ENCODE data around the gene PERCC1. TPM values are rescaled to one million over a fixed set of nuclear protein-coding genes. Genes with fewer than 3 reads are reported as not detected.

The PERCC1 gene
- total RNA-seq, 1 donor from 2014 or later, result not detected

GRCh38 chr16:1457489-1458245, 26.8 kb downstream of the PERCC1 start:
- Mint-ChIP-seq H3K9me3 (ENCODE audit: unreplicated experiment) (no peaks in the 10 kb centered on the region), H3K4me3 (ENCODE audit: unreplicated experiment) (no peak overlapping the region), H3K27me3 (ENCODE audit: low read depth, unreplicated experiment) (no peaks in the 10 kb centered on the region), H3K27ac (ENCODE audit: unreplicated experiment) (peak overlapping the region; percentile 58), H3K36me3 (ENCODE audit: low read depth, unreplicated experiment) (peaks cover 8% of the 10 kb centered on the region), H3K4me1 (ENCODE audit: low read depth, unreplicated experiment) (no peaks in the 10 kb centered on the region)
- no peak overlapping the region for H3K27ac ChIP-seq (ENCODE audit: low read depth, low read length)
- no peak for FAIRE-seq
- DNase-seq (ENCODE audit: low read depth), result no peak
- no peak overlapping the region for H2AFZ ChIP-seq (ENCODE audit: low read depth, low read length)
- H3K4me2 ChIP-seq (ENCODE audit: low read length), result no peak overlapping the region
- no peak overlapping the region for H3K9ac ChIP-seq (ENCODE audit: low read length)
- TF ChIP-seq EZH2 (IDR thresholded peaks at IDR 0.05; ENCODE audit: insufficient read depth, low read length), result no peak
- TF ChIP-seq, protein P1, sequence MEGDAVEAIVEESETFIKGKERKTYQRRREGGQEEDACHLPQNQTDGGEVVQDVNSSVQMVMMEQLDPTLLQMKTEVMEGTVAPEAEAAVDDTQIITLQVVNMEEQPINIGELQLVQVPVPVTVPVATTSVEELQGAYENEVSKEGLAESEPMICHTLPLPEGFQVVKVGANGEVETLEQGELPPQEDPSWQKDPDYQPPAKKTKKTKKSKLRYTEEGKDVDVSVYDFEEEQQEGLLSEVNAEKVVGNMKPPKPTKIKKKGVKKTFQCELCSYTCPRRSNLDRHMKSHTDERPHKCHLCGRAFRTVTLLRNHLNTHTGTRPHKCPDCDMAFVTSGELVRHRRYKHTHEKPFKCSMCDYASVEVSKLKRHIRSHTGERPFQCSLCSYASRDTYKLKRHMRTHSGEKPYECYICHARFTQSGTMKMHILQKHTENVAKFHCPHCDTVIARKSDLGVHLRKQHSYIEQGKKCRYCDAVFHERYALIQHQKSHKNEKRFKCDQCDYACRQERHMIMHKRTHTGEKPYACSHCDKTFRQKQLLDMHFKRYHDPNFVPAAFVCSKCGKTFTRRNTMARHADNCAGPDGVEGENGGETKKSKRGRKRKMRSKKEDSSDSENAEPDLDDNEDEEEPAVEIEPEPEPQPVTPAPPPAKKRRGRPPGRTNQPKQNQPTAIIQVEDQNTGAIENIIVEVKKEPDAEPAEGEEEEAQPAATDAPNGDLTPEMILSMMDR (IDR thresholded peaks at IDR 0.05; ENCODE audit: insufficient read depth, low read depth, low read length), result no peak
- no peaks in the 10 kb centered on the region for H3K36me3 ChIP-seq (ENCODE audit: insufficient read depth, low read length)
- peaks cover 8% of the 10 kb centered on the region for H4K20me1 ChIP-seq (ENCODE audit: insufficient read depth, low read length)
- H3K4me3 ChIP-seq (ENCODE audit: insufficient read depth, low read depth, low read length), result no peak overlapping the region
- H3K79me2 ChIP-seq (ENCODE audit: insufficient read depth, low read length), result no peaks in the 10 kb centered on the region
- H3K4me1 ChIP-seq (ENCODE audit: insufficient read depth, low read length), result no peaks in the 10 kb centered on the region
- H3K27me3 ChIP-seq (ENCODE audit: insufficient read depth, low read length), result no peaks in the 10 kb centered on the region
- no peaks in the 10 kb centered on the region for H3K9me3 ChIP-seq (ENCODE audit: insufficient read depth, low read depth, low read length)

- H3K27ac ChIP-seq (ENCODE audit: low read depth, low read length), result no peak overlapping the region
- no peaks in the 10 kb centered on the region for H3K9me3 ChIP-seq (ENCODE audit: insufficient read depth, low read depth, low read length)
- no peaks in the 10 kb centered on the region for H3K79me2 ChIP-seq (ENCODE audit: insufficient read depth, low read length)
- Mint-ChIP-seq H3K4me3 (ENCODE audit: unreplicated experiment) (no peak overlapping the region), H3K9me3 (ENCODE audit: unreplicated experiment) (no peaks in the 10 kb centered on the region), H3K36me3 (ENCODE audit: low read depth, unreplicated experiment) (peaks cover 10% of the 10 kb centered on the region), H3K27ac (ENCODE audit: unreplicated experiment) (peak overlapping the region; percentile 58), H3K27me3 (ENCODE audit: low read depth, unreplicated experiment) (no peaks in the 10 kb centered on the region), H3K4me1 (ENCODE audit: low read depth, unreplicated experiment) (no peaks in the 10 kb centered on the region)
- FAIRE-seq, result no peak
- no peaks in the 10 kb centered on the region for H3K27me3 ChIP-seq (ENCODE audit: insufficient read depth, low read length)
- H3K4me3 ChIP-seq (ENCODE audit: insufficient read depth, low read depth, low read length), result no peak overlapping the region
- no peak for TF ChIP-seq EZH2 (IDR thresholded peaks at IDR 0.05; ENCODE audit: insufficient read depth, low read length)
- TF ChIP-seq, protein P1 (IDR thresholded peaks at IDR 0.05; ENCODE audit: insufficient read depth, low read depth, low read length), result no peak
- H3K4me1 ChIP-seq (ENCODE audit: insufficient read depth, low read length), result no peaks in the 10 kb centered on the region
- peaks cover 8% of the 10 kb centered on the region for H4K20me1 ChIP-seq (ENCODE audit: insufficient read depth, low read length)
- no peak overlapping the region for H2AFZ ChIP-seq (ENCODE audit: low read depth, low read length)
- no peak for DNase-seq (ENCODE audit: low read depth)
- no peaks in the 10 kb centered on the region for H3K36me3 ChIP-seq (ENCODE audit: insufficient read depth, low read length)
- H3K4me2 ChIP-seq (ENCODE audit: low read length), result no peak overlapping the region
- H3K9ac ChIP-seq (ENCODE audit: low read length), result no peak overlapping the region
Observed at GRCh38 chr16:1458336-1458976, 27.6 kb downstream of the PERCC1 start.

- H3K9ac ChIP-seq (ENCODE audit: low read length), result no peak overlapping the region
- no peaks in the 10 kb centered on the region for H3K9me3 ChIP-seq (ENCODE audit: insufficient read depth, low read depth, low read length)
- no peaks in the 10 kb centered on the region for H3K36me3 ChIP-seq (ENCODE audit: insufficient read depth, low read length)
- FAIRE-seq (no peak), DNase-seq (ENCODE audit: low read depth) (no peak)
- no peak overlapping the region for H3K27ac ChIP-seq (ENCODE audit: low read depth, low read length)
- Mint-ChIP-seq H3K27ac (ENCODE audit: unreplicated experiment) (no peak overlapping the region), H3K27me3 (ENCODE audit: low read depth, unreplicated experiment) (no peaks in the 10 kb centered on the region), H3K9me3 (ENCODE audit: unreplicated experiment) (no peaks in the 10 kb centered on the region), H3K4me1 (ENCODE audit: low read depth, unreplicated experiment) (no peaks in the 10 kb centered on the region), H3K4me3 (ENCODE audit: unreplicated experiment) (no peak overlapping the region), H3K36me3 (ENCODE audit: low read depth, unreplicated experiment) (peaks cover 11% of the 10 kb centered on the region)
- H3K4me2 ChIP-seq (ENCODE audit: low read length), result no peak overlapping the region
- H2AFZ ChIP-seq (ENCODE audit: low read depth, low read length), result no peak overlapping the region
- no peaks in the 10 kb centered on the region for H3K4me1 ChIP-seq (ENCODE audit: insufficient read depth, low read length)
- TF ChIP-seq, protein P1 (IDR thresholded peaks at IDR 0.05; ENCODE audit: insufficient read depth, low read depth, low read length), result no peak
- no peak for TF ChIP-seq EZH2 (IDR thresholded peaks at IDR 0.05; ENCODE audit: insufficient read depth, low read length)
- no peaks in the 10 kb centered on the region for H3K27me3 ChIP-seq (ENCODE audit: insufficient read depth, low read length)
- peaks cover 8% of the 10 kb centered on the region for H4K20me1 ChIP-seq (ENCODE audit: insufficient read depth, low read length)
- no peaks in the 10 kb centered on the region for H3K79me2 ChIP-seq (ENCODE audit: insufficient read depth, low read length)
- H3K4me3 ChIP-seq (ENCODE audit: insufficient read depth, low read depth, low read length), result no peak overlapping the region
Observed at GRCh38 chr16:1458977-1459341, 28.1 kb downstream of the PERCC1 start.

Measured in astrocyte (in vitro differentiated cells and primary cell).